Right lobe of liver (tissue), 6 donors: Measurements from ENCODE around the gene ZNF521. TPM values are rescaled to one million over a fixed set of nuclear protein-coding genes. Genes with fewer than 3 reads are reported as not detected.

Experiments used
- ATAC-seq, 4 donors: fragments of 200-7000 bp; cut with Tn5 transposase; one replicate each; pipeline ENCODE4 v1.9.1; 2020; ENCODE audit warnings: mild to moderate bottlenecking in 4 of 4, moderate library complexity in 4 of 4
- DNase-seq, 3 donors: peaks; one replicate each; pipeline ENCODE4 v3.0.0-alpha.2; 2020
- H3K27ac ChIP-seq, 3 donors: fragments of 200-600 bp; one replicate each; pipeline ENCODE4 v1.8.0; 2022
- H3K27me3 ChIP-seq, 2 donors: fragments of 200-600 bp; one replicate each; pipeline ENCODE4 v1.8.0; 2022
- H3K36me3 ChIP-seq, 4 donors: fragments of 200-600 bp; sonication (generic) in 1 of 4; one replicate each; pipeline versions ENCODE4 v1.5.1 to v1.8.0; 2017 to 2022; ENCODE audit warnings: control low read depth in 1 of 4
- H3K4me1 ChIP-seq, 4 donors: fragments of 200-600 bp; sonication (generic) in 1 of 4; one replicate each; pipeline versions ENCODE4 v1.5.1 to v1.8.0; 2017 to 2022; ENCODE audit warnings: control low read depth in 1 of 4
- H3K4me3 ChIP-seq, 3 donors: fragments of 200-600 bp; one replicate each; pipeline ENCODE4 v1.8.0; 2022
- H3K9me3 ChIP-seq, 4 donors: fragments of 200-600 bp; sonication (generic) in 1 of 4; one replicate each; pipeline versions ENCODE4 v1.5.1 to v1.8.0; 2017 to 2022; ENCODE audit warnings: control low read depth in 1 of 4
- POLR2A ChIP-seq: fragments of 450-650 bp; IDR thresholded peaks from one replicate; pipeline ENCODE4 v1.6.1; 2017; ENCODE audit warnings: antibody characterized with exemption, mild to moderate bottlenecking
- WGBS: methylation state at CpG from one replicate; pipeline ENCODE4 v1.1.6; 2018; ENCODE audit warnings: low coverage, low lambda C conversion rate; ENCODE audit not compliant: insufficient coverage; ENCODE audit errors: missing lambda C conversion rate; 5-methylcytosine and 5-hydroxymethylcytosine counted together
- intact Hi-C, 2 donors: fragments of 100-400 bp; cut with DNase I; formaldehyde crosslinking; loops; one replicate each; pipeline versions ENCODE4 v1.11.2 to v1.14.1; 2022
- total RNA-seq, 6 experiments: library from RNA; depleted of rRNA in 2 of 6; stranded (reverse); fragments of >200 nt in 2 of 6; fragmentation: NEBNext Ultra II Directional in 3 of 6; extraction: Animal tissue kit (Norgen Biotek cat#: 25700) in 3 of 6; gene quantifications; one replicate each; pipeline versions ENCODE4 v1.1.0 to v1.2.4, GENCODE V29; 2016 to 2023
- TF ChIP-seq, protein P1 (sequence below), 4 donors: fragments of 200-600 bp in 3 of 4; fragments of 450-650 bp in 1 of 4; IDR thresholded peaks; one replicate each; pipeline versions ENCODE4 v1.5.1 to v1.8.0; 2016 to 2022; ENCODE audit warnings: antibody characterized with exemption in 4 of 4, mild to moderate bottlenecking in 2 of 4
- donor health status: DM: no; HTN: yes; CAD: no.
- donor health status: DM: no; HTN: no; CAD: no.
- donor health status: DM: no; HTN: no; CAD: no.
- donor health status: DM: no; HTN: yes; CAD: no.
- donor health status: DM: no; HTN: yes; CAD: no.

ZNF521 gene
- total RNA-seq, 6 experiments from 2014 or later, result 0.31 to 2.9 (median 1.3) TPM

DNA sequence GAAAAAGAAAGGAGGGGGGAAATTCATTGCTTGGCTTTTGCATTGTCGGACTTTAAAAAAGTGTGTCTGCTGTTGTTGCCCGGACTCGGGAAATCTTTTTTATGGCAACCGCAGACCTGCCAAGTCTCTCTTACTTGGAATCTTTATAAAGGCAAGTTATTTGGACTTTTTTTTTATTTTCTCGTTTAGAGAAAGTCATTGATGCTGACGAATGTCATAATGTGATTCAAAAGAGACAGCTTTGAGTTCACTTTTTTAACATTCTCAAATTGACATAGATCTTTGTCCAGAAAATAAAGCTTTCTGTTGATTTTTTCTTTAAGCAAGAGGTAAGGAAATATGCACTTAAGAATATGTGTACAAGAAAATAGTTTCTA is 651 bp upstream of the ZNF521 start:
- peaks cover 0 to 14% (median 3%) of the 10 kb centered on the region in 4 donors for H3K4me1 ChIP-seq
- DNase-seq (no peak), ATAC-seq (no peak)
- no peaks in the 10 kb centered on the region for H3K36me3 ChIP-seq
- no peak overlapping the region for H3K27ac ChIP-seq
- TF ChIP-seq, protein P1, sequence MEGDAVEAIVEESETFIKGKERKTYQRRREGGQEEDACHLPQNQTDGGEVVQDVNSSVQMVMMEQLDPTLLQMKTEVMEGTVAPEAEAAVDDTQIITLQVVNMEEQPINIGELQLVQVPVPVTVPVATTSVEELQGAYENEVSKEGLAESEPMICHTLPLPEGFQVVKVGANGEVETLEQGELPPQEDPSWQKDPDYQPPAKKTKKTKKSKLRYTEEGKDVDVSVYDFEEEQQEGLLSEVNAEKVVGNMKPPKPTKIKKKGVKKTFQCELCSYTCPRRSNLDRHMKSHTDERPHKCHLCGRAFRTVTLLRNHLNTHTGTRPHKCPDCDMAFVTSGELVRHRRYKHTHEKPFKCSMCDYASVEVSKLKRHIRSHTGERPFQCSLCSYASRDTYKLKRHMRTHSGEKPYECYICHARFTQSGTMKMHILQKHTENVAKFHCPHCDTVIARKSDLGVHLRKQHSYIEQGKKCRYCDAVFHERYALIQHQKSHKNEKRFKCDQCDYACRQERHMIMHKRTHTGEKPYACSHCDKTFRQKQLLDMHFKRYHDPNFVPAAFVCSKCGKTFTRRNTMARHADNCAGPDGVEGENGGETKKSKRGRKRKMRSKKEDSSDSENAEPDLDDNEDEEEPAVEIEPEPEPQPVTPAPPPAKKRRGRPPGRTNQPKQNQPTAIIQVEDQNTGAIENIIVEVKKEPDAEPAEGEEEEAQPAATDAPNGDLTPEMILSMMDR (IDR thresholded peaks at IDR 0.05), result no peak
- TF ChIP-seq POLR2A, result no peak
- intact Hi-C loops, result no loop called here
- peaks cover 0 to 16% of the 10 kb centered on the region in 2 donors for H3K27me3 ChIP-seq
- WGBS, result 6% methylated on average over 6 of the region's 6 CpGs
- H3K4me3 ChIP-seq, result peak overlapping the region in 2 of 3 donors; percentile 18 to 61
- H3K9me3 ChIP-seq, result no peaks in the 10 kb centered on the region

DNA sequence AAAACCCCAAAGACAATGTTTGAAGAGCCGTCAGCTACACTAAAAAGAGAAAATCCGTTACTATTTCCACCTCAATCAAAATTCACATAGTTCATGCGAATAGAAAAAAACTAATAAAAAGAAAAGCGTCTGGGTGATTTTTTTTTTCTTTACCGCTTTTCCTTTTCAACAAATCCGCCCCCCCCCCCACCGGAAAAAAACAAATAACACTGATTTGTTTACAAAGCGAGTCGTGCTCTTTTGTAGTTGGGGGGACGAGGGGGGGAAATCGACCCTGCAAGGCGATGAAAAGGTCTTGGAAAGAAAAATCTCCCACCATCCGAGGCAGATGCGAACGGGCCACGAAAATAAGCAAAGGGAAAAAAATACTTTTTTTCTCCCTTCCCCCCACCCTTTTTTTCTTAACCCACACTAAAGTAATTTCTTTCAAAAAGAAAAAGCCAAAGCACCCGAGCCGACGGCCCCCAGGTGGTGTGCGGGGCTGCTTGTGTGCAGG is 638 bp downstream of the ZNF521 start:
- no peak for ATAC-seq
- Histone ChIP-seq H3K9me3 (no peaks in the 10 kb centered on the region), H3K27ac (peak overlapping the region; percentile 35 to 72 (median 45)), H3K36me3 (no peaks in the 10 kb centered on the region), H3K4me1 (peaks cover 0 to 14% (median 3%) of the 10 kb centered on the region in 4 donors), H3K4me3 (peak overlapping the region; percentile 55 to 61 (median 61)), H3K27me3 (peaks cover 0 to 16% of the 10 kb centered on the region in 2 donors)
- WGBS, result 2% methylated on average over 16 of the region's 20 CpGs
- intact Hi-C loops, result no loop called here
- TF ChIP-seq POLR2A, result no peak
- TF ChIP-seq, protein P1 (IDR thresholded peaks at IDR 0.05), result no peak
- no peak for DNase-seq

DNA sequence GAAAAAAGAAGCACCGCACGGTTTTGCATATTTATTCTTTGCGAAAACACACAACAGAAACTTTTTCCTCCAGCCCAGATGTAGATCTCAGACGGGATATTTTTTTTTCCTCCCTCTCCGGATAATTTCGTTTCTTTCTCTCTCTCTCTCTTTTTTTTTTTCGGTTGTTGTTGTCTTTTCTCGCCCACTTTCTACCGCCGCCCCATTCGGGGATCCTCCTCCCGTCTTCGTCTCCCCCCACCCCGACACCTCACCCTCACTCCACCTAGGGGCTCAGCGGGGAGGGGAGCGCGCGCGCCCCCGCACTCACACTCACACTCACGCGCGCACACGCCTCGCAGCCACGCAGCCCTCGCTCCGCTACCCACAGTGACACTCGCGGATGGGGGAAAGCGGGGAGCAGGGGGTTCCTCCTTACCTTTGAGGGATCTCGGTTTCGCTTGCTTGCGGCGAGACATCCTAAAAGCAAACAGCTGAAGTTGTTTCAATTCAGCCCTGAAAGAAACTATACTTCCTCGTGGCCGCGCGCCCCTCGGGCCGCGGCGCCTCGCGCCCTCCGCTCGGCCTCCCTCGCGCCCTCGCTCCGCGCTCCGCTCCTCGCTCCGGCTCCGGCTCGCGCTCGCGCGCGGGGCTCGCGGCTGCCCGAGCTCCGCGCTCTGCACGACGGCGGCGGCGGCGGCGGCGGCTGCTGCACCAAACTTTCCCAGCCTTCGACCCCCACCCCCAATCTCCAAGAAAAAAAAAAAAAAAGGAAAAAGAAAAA is 1.3 kb downstream of the ZNF521 start:
- H3K9me3 ChIP-seq, result no peaks in the 10 kb centered on the region
- peak in 1 of 3 donors; percentile 38 for DNase-seq
- WGBS, result 3% methylated on average over 24 of the region's 76 CpGs
- peaks cover 0 to 16% of the 10 kb centered on the region in 2 donors for H3K27me3 ChIP-seq
- peaks cover 0 to 14% (median 3%) of the 10 kb centered on the region in 4 donors for H3K4me1 ChIP-seq
- ATAC-seq, result peak; percentile 15 to 42 (median 30)
- intact Hi-C loops, result no loop called here
- H3K27ac ChIP-seq, result peak overlapping the region; percentile 35 to 72 (median 45)
- TF ChIP-seq, protein P1 (IDR thresholded peaks at IDR 0.05), result no peak
- no peaks in the 10 kb centered on the region for H3K36me3 ChIP-seq
- H3K4me3 ChIP-seq, result peak overlapping the region; percentile 55 to 61 (median 61)

DNA sequence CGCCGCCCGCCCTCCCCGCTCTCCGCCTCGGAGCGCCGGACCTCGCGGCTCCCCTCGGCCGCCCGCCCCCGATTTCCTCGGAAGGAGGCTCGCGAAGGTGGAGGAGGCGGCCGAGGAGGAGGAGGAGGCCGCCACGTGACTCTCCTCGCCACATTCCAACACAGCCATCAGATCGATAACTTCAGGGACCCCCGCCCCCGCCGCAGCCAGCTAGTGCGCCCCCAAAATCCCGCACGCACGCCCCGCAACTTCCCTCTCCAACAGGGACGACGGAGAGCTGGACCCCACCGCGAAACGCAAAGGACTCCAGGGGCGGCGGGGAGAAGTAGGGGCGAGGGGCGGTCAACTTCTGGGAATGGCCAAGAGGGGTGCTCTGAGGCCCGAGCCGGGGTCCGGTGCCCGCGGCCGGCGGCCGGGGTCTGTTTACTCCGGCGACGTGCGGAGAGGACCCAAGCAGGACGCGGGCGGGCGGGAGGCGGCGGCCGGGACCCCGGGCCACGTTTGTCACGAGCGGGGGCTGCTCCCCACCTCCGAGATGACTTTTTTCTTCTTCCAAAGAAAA is 2.0 kb downstream of the ZNF521 start:
- ATAC-seq, result peak in 1 of 4 donors; percentile 11
- no peak for TF ChIP-seq POLR2A
- TF ChIP-seq, protein P1 (IDR thresholded peaks at IDR 0.05), result no peak
- intact Hi-C loops, result no loop called here
- Histone ChIP-seq H3K4me1 (peaks cover 0 to 14% (median 3%) of the 10 kb centered on the region in 4 donors), H3K27me3 (peaks cover 0 to 17% of the 10 kb centered on the region in 2 donors), H3K27ac (peak overlapping the region; percentile 35 to 72 (median 45)), H3K4me3 (peak overlapping the region; percentile 55 to 61 (median 61)), H3K36me3 (no peaks in the 10 kb centered on the region), H3K9me3 (no peaks in the 10 kb centered on the region)
- peak in 2 of 3 donors; percentile 24 to 48 for DNase-seq
- WGBS, result under 1% methylated on average over 32 of the region's 64 CpGs
